ENCODE results near the gene PTCD3.

Gene PTCD3

GRCh38 chr2:86074811-86075210 is 31.2 kb upstream of the PTCD3 start:
- Histone ChIP-seq H3K27ac (no peak overlapping the region), H3K4me3 (ENCODE audit: low read depth in 1 of 2, low read length in 1 of 2) (no peak overlapping the region), H3K36me3 (no peaks in the 10 kb centered on the region), H3K27me3 (no peaks in the 10 kb centered on the region), H3K4me1 (ENCODE audit: control insufficient read depth in 1 of 2, insufficient read depth in 1 of 2, low read depth in 1 of 2, low read length in 1 of 2) (peaks cover 2 to 8% of the 10 kb centered on the region in 2 experiments), H3K9me3 (no peaks in the 10 kb centered on the region)
- no peak for TF ChIP-seq CTCF (IDR thresholded peaks at IDR 0.05)

DNA sequence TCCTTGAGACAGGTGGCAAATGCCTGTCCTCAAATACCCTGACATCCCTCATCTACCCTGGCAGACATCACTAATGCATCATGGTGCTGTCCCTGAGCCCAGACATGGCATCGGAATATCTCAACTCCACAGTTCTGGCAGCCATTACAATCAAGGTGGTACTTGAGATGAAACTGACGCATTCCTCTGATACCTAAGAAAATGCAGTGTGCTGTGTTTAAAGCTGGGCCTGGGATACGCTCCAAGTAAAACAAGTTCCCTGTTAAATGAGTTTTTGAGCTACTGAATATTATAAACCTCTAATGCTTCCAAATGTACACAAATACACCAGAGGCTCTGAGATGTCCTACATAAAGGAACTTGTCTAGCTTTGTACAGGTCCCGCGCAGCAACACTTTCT is 30.1 kb upstream of the PTCD3 start:
- TF ChIP-seq CTCF (IDR thresholded peaks at IDR 0.05) = no peak
- no peak overlapping the region for H3K27ac ChIP-seq
- no peaks in the 10 kb centered on the region for H3K36me3 ChIP-seq
- H3K4me1 ChIP-seq (ENCODE audit: control insufficient read depth in 1 of 2, insufficient read depth in 1 of 2, low read depth in 1 of 2, low read length in 1 of 2) = peaks cover 13 to 19% of the 10 kb centered on the region in 2 experiments
- no peak overlapping the region for H3K4me3 ChIP-seq (ENCODE audit: low read depth in 1 of 2, low read length in 1 of 2)
- H3K9me3 ChIP-seq = no peaks in the 10 kb centered on the region
- H3K27me3 ChIP-seq = no peaks in the 10 kb centered on the region

DNA sequence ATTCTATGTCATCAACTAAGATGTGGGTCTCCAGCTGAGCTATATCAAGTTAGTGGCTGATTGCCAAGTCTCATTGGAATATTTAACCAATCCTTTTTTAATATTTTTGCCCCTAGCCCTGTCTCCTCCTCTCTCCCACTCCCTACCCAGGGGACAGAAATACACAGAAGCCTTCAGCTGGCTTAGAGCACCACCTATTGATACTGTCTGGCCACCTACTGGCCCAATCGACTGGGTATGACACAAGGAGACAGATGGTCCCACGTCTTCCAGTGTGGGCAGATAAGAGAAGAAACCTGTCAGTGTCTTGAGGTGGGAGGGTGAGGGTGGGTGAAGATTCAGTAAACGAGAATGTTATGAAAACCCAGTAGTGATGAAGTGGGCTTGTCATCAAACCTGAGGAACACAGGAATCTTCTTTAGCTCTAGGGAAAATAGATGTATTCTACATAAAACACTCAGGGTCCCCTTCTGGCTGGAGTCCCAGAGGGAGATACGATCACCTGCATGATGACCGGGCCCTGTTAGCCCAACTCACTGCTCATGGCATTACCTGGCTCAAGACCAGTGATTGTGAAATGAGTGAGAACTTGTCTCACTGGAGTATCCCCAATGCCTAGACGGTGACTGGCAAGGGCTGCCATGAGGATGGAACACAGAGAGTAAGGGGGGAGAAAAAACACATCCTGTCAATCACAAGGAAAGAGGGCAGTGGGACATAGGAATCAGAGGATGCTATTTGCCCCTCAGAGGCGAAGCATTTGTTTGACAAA is 27.1 kb upstream of the PTCD3 start:
- no peaks in the 10 kb centered on the region for H3K36me3 ChIP-seq
- H3K9me3 ChIP-seq = no peaks in the 10 kb centered on the region
- no peaks in the 10 kb centered on the region for H3K27me3 ChIP-seq
- peaks cover 13 to 14% of the 10 kb centered on the region in 2 experiments for H3K4me1 ChIP-seq (ENCODE audit: control insufficient read depth in 1 of 2, insufficient read depth in 1 of 2, low read depth in 1 of 2, low read length in 1 of 2)
- no peak overlapping the region for H3K4me3 ChIP-seq (ENCODE audit: low read depth in 1 of 2, low read length in 1 of 2)
- no peak for TF ChIP-seq CTCF (IDR thresholded peaks at IDR 0.05)
- H3K27ac ChIP-seq = no peak overlapping the region

DNA sequence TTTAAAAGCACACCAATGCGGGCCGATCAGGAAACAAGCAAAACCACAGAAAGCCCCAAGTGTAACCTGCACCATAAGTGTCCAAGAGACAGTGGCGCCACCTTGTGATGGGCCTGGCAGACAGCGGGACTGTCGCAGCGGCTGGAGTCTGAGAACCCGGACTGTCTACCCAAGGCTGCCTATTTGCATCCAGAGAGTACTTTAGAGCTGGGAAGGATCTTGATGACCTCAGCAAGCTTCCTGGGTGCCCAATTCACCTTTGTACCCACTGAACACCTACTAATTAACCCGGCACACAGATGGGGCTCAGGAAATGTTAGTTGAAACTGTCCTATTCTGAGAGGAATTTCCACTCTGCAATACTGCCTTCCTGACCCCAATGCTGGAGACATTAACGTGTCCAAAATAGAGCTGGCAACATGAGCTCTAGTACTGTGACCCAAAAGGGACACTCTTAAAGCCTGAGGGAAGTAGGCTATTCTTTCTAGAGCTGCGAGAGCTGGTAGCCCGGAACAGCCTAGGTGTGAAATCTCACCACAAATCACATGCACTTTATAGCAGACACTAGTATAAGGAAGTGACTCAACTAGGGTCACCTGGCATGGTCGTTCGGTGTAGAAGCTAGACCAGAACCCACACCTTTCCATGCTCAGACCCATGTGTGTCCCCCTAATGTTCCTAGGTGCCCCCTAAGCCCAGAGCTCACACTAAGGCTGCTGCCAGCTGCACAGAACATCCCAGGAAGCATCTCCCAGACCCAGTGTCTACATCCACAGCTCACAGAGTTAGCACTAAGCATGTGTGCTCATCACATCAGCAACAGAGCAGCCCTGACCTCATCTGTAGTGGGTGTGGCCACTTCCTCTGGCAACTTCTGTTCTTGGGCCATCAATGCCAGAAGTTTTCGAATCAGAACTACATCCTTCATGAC is 25.8 kb upstream of the PTCD3 start:
- Histone ChIP-seq H3K4me1 (ENCODE audit: control insufficient read depth in 1 of 2, insufficient read depth in 1 of 2, low read depth in 1 of 2, low read length in 1 of 2) (peaks cover 13 to 14% of the 10 kb centered on the region in 2 experiments), H3K36me3 (no peaks in the 10 kb centered on the region), H3K27ac (peak overlapping the region; percentile 61), H3K9me3 (no peaks in the 10 kb centered on the region), H3K4me3 (ENCODE audit: low read depth in 1 of 2, low read length in 1 of 2) (peak overlapping the region in 1 of 2 experiments; percentile 7), H3K27me3 (no peaks in the 10 kb centered on the region)
- peak; percentile 80 for TF ChIP-seq CTCF (IDR thresholded peaks at IDR 0.05)

GRCh38 chr2:86081724-86082123 is 24.3 kb upstream of the PTCD3 start:
- Histone ChIP-seq H3K9me3 (no peaks in the 10 kb centered on the region), H3K27me3 (no peaks in the 10 kb centered on the region), H3K4me1 (ENCODE audit: control insufficient read depth in 1 of 2, insufficient read depth in 1 of 2, low read depth in 1 of 2, low read length in 1 of 2) (peaks cover 13 to 14% of the 10 kb centered on the region in 2 experiments), H3K27ac (no peak overlapping the region), H3K4me3 (ENCODE audit: low read depth in 1 of 2, low read length in 1 of 2) (no peak overlapping the region), H3K36me3 (peaks cover 4% of the 10 kb centered on the region)
- no peak for TF ChIP-seq CTCF (IDR thresholded peaks at IDR 0.05)

Data from neutrophil (primary cell).